Neural cell (in vitro differentiated cells): Measurements from ENCODE around the gene KLF2. TPM values are rescaled to one million over a fixed set of nuclear protein-coding genes. Genes with fewer than 3 reads are reported as not detected.

Source experiments
- H2AFZ ChIP-seq: fragments of 200-600, 300-800 bp; sonication (generic), shearing (Covaris generic); 2 replicates; pipeline ENCODE4 v1.6.0; 2014; ENCODE audit warnings: low read depth, mild to moderate bottlenecking, antibody characterized with exemption, low read length, moderate library complexity
- H3F3A ChIP-seq: fragments of 200-600 bp; shearing (Covaris generic); 2 replicates; pipeline ENCODE4 v1.6.1; 2016; ENCODE audit warnings: mild to moderate bottlenecking, moderate library complexity, mixed read lengths, antibody characterized with exemption, low read length; ENCODE audit not compliant: insufficient read depth, poor library complexity, severe bottlenecking
- H3K27ac ChIP-seq: fragments of 200-600, 300-800 bp; sonication (generic), shearing (Covaris generic); 2 replicates; pipeline ENCODE4 v1.5.1; 2014; ENCODE audit warnings: mild to moderate bottlenecking, low read length, moderate library complexity
- H3K27me3 ChIP-seq: fragments of 300-800, 200-600 bp; sonication (generic), shearing (Covaris generic); 2 replicates; pipeline ENCODE4 v1.6.0; 2014; ENCODE audit warnings: mild to moderate bottlenecking, low read depth, low read length, moderate library complexity; ENCODE audit not compliant: insufficient read depth
- H3K36me3 ChIP-seq: fragments of 300-800, 200-600 bp; sonication (generic), shearing (Covaris generic); 2 replicates; pipeline ENCODE4 v1.5.1; 2014; ENCODE audit warnings: mild to moderate bottlenecking, antibody characterized with exemption, low read length, moderate library complexity; ENCODE audit not compliant: insufficient read depth
- H3K4me2 ChIP-seq: fragments of 300-800, 200-600 bp; sonication (generic), shearing (Covaris generic); 2 replicates; pipeline ENCODE4 v1.6.0; 2014; ENCODE audit warnings: mild to moderate bottlenecking, low read length
- H3K4me3 ChIP-seq: fragments of 300-800, 200-600 bp; sonication (generic), shearing (Covaris generic); 2 replicates; pipeline ENCODE4 v1.5.1; 2014; ENCODE audit warnings: mild to moderate bottlenecking, low read length, moderate library complexity
- H3K79me2 ChIP-seq: fragments of 200-600 bp; shearing (Covaris generic); replicated peaks from 2 replicates; pipeline ENCODE4 v1.6.0; 2014; ENCODE audit warnings: mild to moderate bottlenecking, low read length, moderate library complexity; ENCODE audit not compliant: insufficient read depth
- H3K9ac ChIP-seq: fragments of 300-800, 200-600 bp; sonication (generic), shearing (Covaris generic); 2 replicates; pipeline ENCODE4 v1.6.1; 2016; ENCODE audit warnings: mild to moderate bottlenecking, low read length, mixed read lengths
- H3K9me2 ChIP-seq: fragments of 200-600 bp; shearing (Covaris generic); 2 replicates; pipeline ENCODE4 v1.6.1; 2016; ENCODE audit warnings: mild to moderate bottlenecking, low read length, mixed read lengths; ENCODE audit not compliant: insufficient read depth
- H3K9me3 ChIP-seq: fragments of 200-600, 300-800 bp; sonication (generic), shearing (Covaris generic); 2 replicates; pipeline ENCODE4 v1.6.1; 2016; ENCODE audit warnings: mild to moderate bottlenecking, mixed run types, low read length, moderate library complexity, mixed read lengths
- H4K20me1 ChIP-seq: fragments of 200-600 bp; shearing (Covaris generic); 2 replicates; pipeline ENCODE4 v1.6.1; 2016; ENCODE audit warnings: mild to moderate bottlenecking, mixed run types; ENCODE audit not compliant: insufficient read depth
- EP300 ChIP-seq: fragments of 450-650 bp; conservative IDR thresholded peaks from 2 replicates; pipeline ENCODE4 v1.6.1; 2014; ENCODE audit warnings: antibody characterized with exemption, mild to moderate bottlenecking, moderate library complexity; ENCODE audit not compliant: poor library complexity, severe bottlenecking
- EZH2 ChIP-seq: fragments of 200-600, 300-800 bp; shearing (Covaris generic), sonication (generic); IDR thresholded peaks from 2 replicates; pipeline ENCODE4 v1.6.1; 2014; ENCODE audit warnings: antibody characterized with exemption, low read length, borderline replicate concordance, mild to moderate bottlenecking; ENCODE audit not compliant: insufficient read depth, poor library complexity, severe bottlenecking
- MXI1 ChIP-seq: fragments of 450-650 bp; conservative IDR thresholded peaks from 2 replicates; pipeline ENCODE4 v1.6.1; 2014; ENCODE audit warnings: antibody characterized with exemption, mild to moderate bottlenecking; ENCODE audit not compliant: poor library complexity, severe bottlenecking
- POLR2AphosphoS5 ChIP-seq: IDR thresholded peaks from 2 replicates; pipeline ENCODE4 v1.6.1; 2012
- RAD21 ChIP-seq: fragments of 450-650 bp; conservative IDR thresholded peaks from 2 replicates; pipeline ENCODE4 v1.6.1; 2014; ENCODE audit warnings: antibody characterized with exemption, mild to moderate bottlenecking, moderate library complexity
- SMC3 ChIP-seq: fragments of 450-650 bp; conservative IDR thresholded peaks from 2 replicates; pipeline ENCODE4 v1.6.1; 2014; ENCODE audit warnings: antibody characterized with exemption, mild to moderate bottlenecking, moderate library complexity; ENCODE audit not compliant: poor library complexity
- TAF1 ChIP-seq: IDR thresholded peaks from 2 replicates; pipeline ENCODE4 v1.6.1; 2012; ENCODE audit warnings: low read depth
- polyA plus RNA-seq: library from polyadenylated mRNA; depleted of rRNA; stranded (reverse); fragments of >200 nt; gene quantifications from 2 replicates; pipeline ENCODE4 v1.2.3, GENCODE V29; 2014
- TF ChIP-seq, protein P1 (sequence below): fragments of 450-650 bp; IDR thresholded peaks from 2 replicates; pipeline ENCODE4 v1.5.1; 2014; ENCODE audit warnings: antibody characterized with exemption, mild to moderate bottlenecking, moderate library complexity; ENCODE audit not compliant: poor library complexity, severe bottlenecking
- TF ChIP-seq, protein P2 (sequence below): IDR thresholded peaks from 2 replicates; pipeline ENCODE4 v1.6.1; 2012; ENCODE audit warnings: borderline replicate concordance

Gene KLF2
- polyA plus RNA-seq, 1 donor from 2014 or later: 0.15 TPM

DNA sequence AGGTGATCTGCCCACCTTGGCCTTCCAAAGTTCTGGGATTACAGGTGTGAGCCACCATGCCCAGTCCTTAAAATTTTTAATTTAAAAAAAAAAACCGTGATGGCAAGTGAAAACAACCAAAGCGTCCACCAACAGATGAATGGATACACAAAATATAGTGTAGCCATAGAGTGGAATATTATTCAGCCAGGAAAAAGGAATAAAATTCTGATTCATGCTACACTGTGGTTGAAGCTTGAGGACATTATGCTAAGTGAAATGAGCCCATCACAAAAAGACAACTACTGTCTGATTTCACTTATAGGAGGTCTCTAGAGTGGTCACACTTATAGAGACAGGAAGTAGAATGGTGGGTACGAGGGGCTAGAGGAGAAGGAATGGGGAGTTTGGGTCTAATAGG, 26.3 kb upstream of the KLF2 start:
- no peaks in the 10 kb centered on the region for H3F3A ChIP-seq
- H3K27ac ChIP-seq: no peak overlapping the region
- no peak overlapping the region for H3K4me2 ChIP-seq
- TF ChIP-seq TAF1: no peak
- TF ChIP-seq, protein P1, sequence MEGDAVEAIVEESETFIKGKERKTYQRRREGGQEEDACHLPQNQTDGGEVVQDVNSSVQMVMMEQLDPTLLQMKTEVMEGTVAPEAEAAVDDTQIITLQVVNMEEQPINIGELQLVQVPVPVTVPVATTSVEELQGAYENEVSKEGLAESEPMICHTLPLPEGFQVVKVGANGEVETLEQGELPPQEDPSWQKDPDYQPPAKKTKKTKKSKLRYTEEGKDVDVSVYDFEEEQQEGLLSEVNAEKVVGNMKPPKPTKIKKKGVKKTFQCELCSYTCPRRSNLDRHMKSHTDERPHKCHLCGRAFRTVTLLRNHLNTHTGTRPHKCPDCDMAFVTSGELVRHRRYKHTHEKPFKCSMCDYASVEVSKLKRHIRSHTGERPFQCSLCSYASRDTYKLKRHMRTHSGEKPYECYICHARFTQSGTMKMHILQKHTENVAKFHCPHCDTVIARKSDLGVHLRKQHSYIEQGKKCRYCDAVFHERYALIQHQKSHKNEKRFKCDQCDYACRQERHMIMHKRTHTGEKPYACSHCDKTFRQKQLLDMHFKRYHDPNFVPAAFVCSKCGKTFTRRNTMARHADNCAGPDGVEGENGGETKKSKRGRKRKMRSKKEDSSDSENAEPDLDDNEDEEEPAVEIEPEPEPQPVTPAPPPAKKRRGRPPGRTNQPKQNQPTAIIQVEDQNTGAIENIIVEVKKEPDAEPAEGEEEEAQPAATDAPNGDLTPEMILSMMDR: no peak
- TF ChIP-seq MXI1: no peak
- TF ChIP-seq SMC3: no peak
- TF ChIP-seq, protein P2, sequence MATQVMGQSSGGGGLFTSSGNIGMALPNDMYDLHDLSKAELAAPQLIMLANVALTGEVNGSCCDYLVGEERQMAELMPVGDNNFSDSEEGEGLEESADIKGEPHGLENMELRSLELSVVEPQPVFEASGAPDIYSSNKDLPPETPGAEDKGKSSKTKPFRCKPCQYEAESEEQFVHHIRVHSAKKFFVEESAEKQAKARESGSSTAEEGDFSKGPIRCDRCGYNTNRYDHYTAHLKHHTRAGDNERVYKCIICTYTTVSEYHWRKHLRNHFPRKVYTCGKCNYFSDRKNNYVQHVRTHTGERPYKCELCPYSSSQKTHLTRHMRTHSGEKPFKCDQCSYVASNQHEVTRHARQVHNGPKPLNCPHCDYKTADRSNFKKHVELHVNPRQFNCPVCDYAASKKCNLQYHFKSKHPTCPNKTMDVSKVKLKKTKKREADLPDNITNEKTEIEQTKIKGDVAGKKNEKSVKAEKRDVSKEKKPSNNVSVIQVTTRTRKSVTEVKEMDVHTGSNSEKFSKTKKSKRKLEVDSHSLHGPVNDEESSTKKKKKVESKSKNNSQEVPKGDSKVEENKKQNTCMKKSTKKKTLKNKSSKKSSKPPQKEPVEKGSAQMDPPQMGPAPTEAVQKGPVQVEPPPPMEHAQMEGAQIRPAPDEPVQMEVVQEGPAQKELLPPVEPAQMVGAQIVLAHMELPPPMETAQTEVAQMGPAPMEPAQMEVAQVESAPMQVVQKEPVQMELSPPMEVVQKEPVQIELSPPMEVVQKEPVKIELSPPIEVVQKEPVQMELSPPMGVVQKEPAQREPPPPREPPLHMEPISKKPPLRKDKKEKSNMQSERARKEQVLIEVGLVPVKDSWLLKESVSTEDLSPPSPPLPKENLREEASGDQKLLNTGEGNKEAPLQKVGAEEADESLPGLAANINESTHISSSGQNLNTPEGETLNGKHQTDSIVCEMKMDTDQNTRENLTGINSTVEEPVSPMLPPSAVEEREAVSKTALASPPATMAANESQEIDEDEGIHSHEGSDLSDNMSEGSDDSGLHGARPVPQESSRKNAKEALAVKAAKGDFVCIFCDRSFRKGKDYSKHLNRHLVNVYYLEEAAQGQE: no peak
- TF ChIP-seq EZH2: no peak
- no peak for TF ChIP-seq RAD21
- H3K4me3 ChIP-seq: no peak overlapping the region
- no peaks in the 10 kb centered on the region for H3K9me3 ChIP-seq
- no peak overlapping the region for H3K9ac ChIP-seq
- no peaks in the 10 kb centered on the region for H3K9me2 ChIP-seq
- no peaks in the 10 kb centered on the region for H3K36me3 ChIP-seq
- H2AFZ ChIP-seq: no peak overlapping the region
- no peaks in the 10 kb centered on the region for H3K79me2 ChIP-seq
- no peaks in the 10 kb centered on the region for H4K20me1 ChIP-seq
- no peaks in the 10 kb centered on the region for H3K27me3 ChIP-seq

DNA sequence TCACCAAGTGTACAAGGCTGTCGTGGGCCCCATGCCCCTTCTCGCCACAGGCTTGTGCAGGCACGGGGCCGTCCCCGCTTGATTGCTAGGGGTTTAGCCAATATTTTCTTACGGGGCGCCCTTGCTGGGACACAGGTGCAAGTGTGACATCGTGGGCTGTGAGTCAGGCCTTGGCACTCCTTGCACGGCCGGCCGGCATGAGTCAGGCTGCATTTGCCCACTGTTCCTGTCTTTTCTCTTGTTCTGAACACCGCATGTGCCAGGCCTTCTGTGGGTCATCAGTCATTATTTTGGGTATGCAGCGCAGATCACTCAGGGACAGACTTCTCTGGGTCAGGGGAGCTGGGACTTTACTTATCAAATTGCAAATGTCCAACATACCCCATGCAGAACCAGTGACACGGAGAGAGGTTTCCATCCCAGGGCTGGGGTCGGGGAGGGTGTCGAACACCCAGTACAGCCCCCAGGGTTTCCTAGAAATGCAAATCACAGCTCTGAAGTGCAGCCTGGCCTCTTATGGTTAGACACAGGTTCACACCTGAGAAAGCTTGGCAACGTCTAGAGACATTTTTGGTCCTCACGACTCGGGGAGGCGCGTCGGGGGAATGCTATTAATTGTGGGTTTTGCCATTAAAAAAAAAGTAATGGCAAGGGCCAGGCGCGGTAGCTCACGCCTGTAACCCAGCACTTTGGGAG, 22.5 kb upstream of the KLF2 start:
- no peaks in the 10 kb centered on the region for H3K79me2 ChIP-seq
- H3F3A ChIP-seq: no peaks in the 10 kb centered on the region
- H4K20me1 ChIP-seq: no peaks in the 10 kb centered on the region
- no peak overlapping the region for H3K27ac ChIP-seq
- no peaks in the 10 kb centered on the region for H3K27me3 ChIP-seq
- H3K9ac ChIP-seq: no peak overlapping the region
- H3K4me3 ChIP-seq: no peak overlapping the region
- H2AFZ ChIP-seq: no peak overlapping the region
- H3K9me2 ChIP-seq: no peaks in the 10 kb centered on the region
- no peaks in the 10 kb centered on the region for H3K36me3 ChIP-seq
- TF ChIP-seq EZH2: no peak
- TF ChIP-seq SMC3: no peak
- no peak for TF ChIP-seq MXI1
- TF ChIP-seq TAF1: no peak
- TF ChIP-seq EP300: no peak
- TF ChIP-seq, protein P1: no peak
- TF ChIP-seq, protein P2: no peak
- no peak for TF ChIP-seq RAD21
- TF ChIP-seq POLR2AphosphoS5: no peak
- H3K9me3 ChIP-seq: no peaks in the 10 kb centered on the region
- H3K4me2 ChIP-seq: no peak overlapping the region
